ENCODE data around the gene EAF1. TPM values are rescaled to one million over a fixed set of nuclear protein-coding genes. Genes with fewer than 3 reads are reported as not detected.
"Not testable (repeated sequence)": the region's sequence is repeated elsewhere in the genome, so short reads cannot be mapped to it uniquely, and the experiment has no call there.

EAF1 gene
- total RNA-seq, 1 donor from 2014 or later = 5.2 TPM

GRCh38 chr3:15390460-15390859 lies 36.9 kb upstream of the EAF1 start:
- TF ChIP-seq, protein P1, sequence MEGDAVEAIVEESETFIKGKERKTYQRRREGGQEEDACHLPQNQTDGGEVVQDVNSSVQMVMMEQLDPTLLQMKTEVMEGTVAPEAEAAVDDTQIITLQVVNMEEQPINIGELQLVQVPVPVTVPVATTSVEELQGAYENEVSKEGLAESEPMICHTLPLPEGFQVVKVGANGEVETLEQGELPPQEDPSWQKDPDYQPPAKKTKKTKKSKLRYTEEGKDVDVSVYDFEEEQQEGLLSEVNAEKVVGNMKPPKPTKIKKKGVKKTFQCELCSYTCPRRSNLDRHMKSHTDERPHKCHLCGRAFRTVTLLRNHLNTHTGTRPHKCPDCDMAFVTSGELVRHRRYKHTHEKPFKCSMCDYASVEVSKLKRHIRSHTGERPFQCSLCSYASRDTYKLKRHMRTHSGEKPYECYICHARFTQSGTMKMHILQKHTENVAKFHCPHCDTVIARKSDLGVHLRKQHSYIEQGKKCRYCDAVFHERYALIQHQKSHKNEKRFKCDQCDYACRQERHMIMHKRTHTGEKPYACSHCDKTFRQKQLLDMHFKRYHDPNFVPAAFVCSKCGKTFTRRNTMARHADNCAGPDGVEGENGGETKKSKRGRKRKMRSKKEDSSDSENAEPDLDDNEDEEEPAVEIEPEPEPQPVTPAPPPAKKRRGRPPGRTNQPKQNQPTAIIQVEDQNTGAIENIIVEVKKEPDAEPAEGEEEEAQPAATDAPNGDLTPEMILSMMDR (IDR thresholded peaks at IDR 0.05) = no peak
- no peak overlapping the region for H3K4me3 ChIP-seq
- no peak for DNase-seq (ENCODE audit: low spot score in 2 of 2)
- H3K27me3 ChIP-seq = no peaks in the 10 kb centered on the region
- no peak overlapping the region for H3K27ac ChIP-seq
- intact Hi-C loops (cut with DNase I) = no loop called here
- H3K9me3 ChIP-seq = peaks cover 0 to 4% of the 10 kb centered on the region in 2 donors
- H3K4me1 ChIP-seq = no peaks in the 10 kb centered on the region
- no peaks in the 10 kb centered on the region for H3K36me3 ChIP-seq

DNA sequence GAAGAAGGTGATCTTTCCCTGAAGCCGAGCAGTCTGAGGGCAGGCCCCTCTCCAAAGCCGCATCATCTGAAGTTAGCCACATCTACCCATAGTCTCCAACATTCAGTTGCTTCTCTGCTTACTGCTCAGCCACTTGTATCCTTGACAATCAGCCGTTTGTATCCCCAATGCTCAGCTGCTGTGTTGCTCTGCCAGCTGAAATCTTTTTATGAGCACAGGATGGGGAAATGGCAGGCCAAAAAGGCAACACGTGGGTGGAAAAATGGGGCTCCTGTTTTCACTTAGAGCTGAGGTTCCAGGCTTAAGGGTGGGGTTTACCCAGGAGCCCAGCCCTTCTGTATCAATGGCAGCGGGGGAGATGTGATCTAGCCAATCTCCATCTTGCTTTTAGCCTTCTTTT lies 36.4 kb upstream of the EAF1 start:
- no peak overlapping the region for H3K27ac ChIP-seq

GRCh38 chr3:15393252-15393651 lies 34.1 kb upstream of the EAF1 start:
- H3K36me3 ChIP-seq; intact Hi-C loops (cut with DNase I); H3K9me3 ChIP-seq; H3K27ac ChIP-seq; H3K4me3 ChIP-seq; H3K27me3 ChIP-seq; DNase-seq (ENCODE audit: low spot score in 2 of 2); H3K4me1 ChIP-seq: not testable (repeated sequence)

More for the DNA sequence above, 36.4 kb upstream of the EAF1 start:
- Histone ChIP-seq H3K4me3 (no peak overlapping the region), H3K9me3 (peaks cover 0 to 4% of the 10 kb centered on the region in 2 donors), H3K4me1 (no peaks in the 10 kb centered on the region), H3K27me3 (no peaks in the 10 kb centered on the region), H3K36me3 (no peaks in the 10 kb centered on the region)
- DNase-seq (ENCODE audit: low spot score in 2 of 2) = no peak
- TF ChIP-seq, protein P1 (IDR thresholded peaks at IDR 0.05) = no peak
- intact Hi-C loops (cut with DNase I) = no loop called here

DNA sequence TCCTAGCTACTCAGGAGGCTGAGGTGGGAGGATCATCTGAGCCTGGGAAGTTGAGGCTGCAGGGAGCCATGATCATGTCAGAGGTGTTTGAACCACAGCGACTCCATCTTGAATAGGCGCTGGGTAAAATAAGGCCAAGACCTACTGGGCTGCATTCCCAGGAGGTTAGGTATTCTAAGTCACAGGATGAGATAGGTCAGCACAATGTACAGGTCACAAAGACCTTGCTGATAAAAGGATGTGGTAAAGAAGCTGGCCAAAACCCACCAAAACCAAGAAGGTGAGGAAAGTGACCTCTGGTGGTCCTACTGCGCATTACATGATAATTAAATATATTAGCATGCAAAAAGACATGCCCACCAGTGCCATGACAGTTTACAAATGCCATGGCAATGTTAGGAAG lies 28.7 kb upstream of the EAF1 start:
- not testable (repeated sequence) for H3K4me3 ChIP-seq; DNase-seq (ENCODE audit: low spot score in 2 of 2); H3K4me1 ChIP-seq; H3K9me3 ChIP-seq; H3K27ac ChIP-seq; H3K27me3 ChIP-seq; H3K36me3 ChIP-seq
- intact Hi-C loops (cut with DNase I) = loop anchor here (5.0 kb wide), 1 partner anchor 181 kb away; no protein-coding TSS in a partner anchor

DNA sequence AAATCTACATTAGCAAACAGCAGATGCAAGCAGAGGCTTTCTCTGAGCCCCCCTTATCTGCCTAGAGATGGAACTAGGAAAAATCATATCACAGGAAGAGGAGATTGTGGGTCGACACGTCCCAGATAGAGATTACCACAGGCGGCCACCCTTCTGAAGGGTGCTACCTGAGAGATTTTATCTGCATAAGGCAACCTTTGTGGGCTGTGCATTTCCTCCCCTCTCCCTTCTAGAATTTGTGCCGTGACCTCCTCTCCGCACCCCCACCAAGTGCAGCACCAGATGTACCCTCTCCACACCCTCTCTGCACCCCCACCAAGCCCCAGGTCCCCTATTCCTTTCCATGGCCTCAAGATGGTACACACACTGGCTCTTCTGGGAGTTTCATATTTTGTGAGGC lies 27.4 kb upstream of the EAF1 start:
- no peak for DNase-seq (ENCODE audit: low spot score in 2 of 2)
- no peaks in the 10 kb centered on the region for H3K4me1 ChIP-seq
- no peaks in the 10 kb centered on the region for H3K9me3 ChIP-seq
- H3K27me3 ChIP-seq = no peaks in the 10 kb centered on the region
- H3K27ac ChIP-seq = no peak overlapping the region
- no peak overlapping the region for H3K4me3 ChIP-seq
- TF ChIP-seq, protein P1 (IDR thresholded peaks at IDR 0.05) = no peak
- intact Hi-C loops (cut with DNase I) = loop anchor here (5.0 kb wide), 1 partner anchor 183 kb away; no protein-coding TSS in a partner anchor
- no peaks in the 10 kb centered on the region for H3K36me3 ChIP-seq

DNA sequence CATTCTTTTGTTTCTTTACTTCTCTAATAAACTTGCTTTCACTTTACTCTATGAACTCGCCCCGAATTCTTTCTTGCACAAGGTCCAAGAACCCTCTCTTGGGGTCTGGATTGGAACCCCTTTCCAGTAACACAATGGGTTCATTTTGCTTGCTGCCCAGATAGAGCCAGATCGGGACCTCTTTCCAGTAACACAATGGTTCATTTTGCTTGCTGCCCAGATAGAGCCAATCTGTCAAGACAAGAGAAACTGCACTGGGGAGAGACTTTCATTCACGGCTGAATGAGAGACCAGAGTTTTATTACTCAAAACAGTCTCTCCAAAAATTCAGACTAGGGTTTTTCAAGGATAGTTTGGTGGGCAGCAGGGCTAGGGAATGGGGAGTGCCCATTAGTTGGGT lies 25.5 kb upstream of the EAF1 start:
- no peak overlapping the region for H3K27ac ChIP-seq
- H3K9me3 ChIP-seq = no peaks in the 10 kb centered on the region
- H3K27me3 ChIP-seq = no peaks in the 10 kb centered on the region
- intact Hi-C loops (cut with DNase I) = no loop called here
- TF ChIP-seq, protein P1 (IDR thresholded peaks at IDR 0.05) = no peak
- no peak overlapping the region for H3K4me3 ChIP-seq
- no peaks in the 10 kb centered on the region for H3K4me1 ChIP-seq
- no peaks in the 10 kb centered on the region for H3K36me3 ChIP-seq
- DNase-seq (ENCODE audit: low spot score in 2 of 2) = no peak

DNA sequence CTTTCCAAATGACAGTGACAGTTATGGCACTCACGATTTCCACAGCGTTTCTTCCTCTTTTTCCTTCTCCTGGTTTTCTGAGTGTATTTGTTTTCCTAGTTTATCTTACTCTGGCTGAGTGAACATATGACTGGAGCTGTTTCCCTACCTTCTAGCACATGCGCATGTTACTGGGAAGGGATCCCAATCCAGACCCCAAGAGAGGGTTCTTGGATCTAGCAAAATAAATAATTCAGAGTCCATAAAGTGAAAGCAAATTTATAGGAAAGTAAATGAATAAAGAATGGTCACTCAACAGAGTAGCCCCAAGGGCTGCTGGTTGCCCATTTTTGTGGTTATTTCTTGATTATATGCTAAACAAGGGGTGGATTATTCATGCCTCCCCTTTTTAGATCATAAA lies 23.9 kb upstream of the EAF1 start:
- intact Hi-C loops (cut with DNase I) = no loop called here
- TF ChIP-seq, protein P1 (IDR thresholded peaks at IDR 0.05) = no peak

More for the DNA sequence above, 23.9 kb upstream of the EAF1 start:
- Histone ChIP-seq H3K27me3 (no peaks in the 10 kb centered on the region), H3K36me3 (no peaks in the 10 kb centered on the region), H3K27ac (no peak overlapping the region), H3K4me1 (no peaks in the 10 kb centered on the region), H3K9me3 (no peaks in the 10 kb centered on the region), H3K4me3 (no peak overlapping the region)
- no peak for DNase-seq (ENCODE audit: low spot score in 2 of 2)
